LNCaP clone FGC (cell line): Measurements from ENCODE around the gene NKAIN2.

Experiments
- DNase-seq: peaks from one replicate; pipeline ENCODE4 v3.0.0-alpha.2; 2011; ENCODE audit warnings: low read depth
- H3K4me3 ChIP-seq: 2 replicates; pipeline ENCODE4 v1.5.1; 2011; ENCODE audit warnings: mild to moderate bottlenecking, low read depth, low read length, control low read depth
- TF ChIP-seq, protein P1 (sequence below): IDR thresholded peaks from 2 replicates; pipeline ENCODE4 v1.5.1; 2012; ENCODE audit warnings: mild to moderate bottlenecking; ENCODE audit not compliant: control insufficient read depth, insufficient read depth; ENCODE audit errors: extremely low read depth

NKAIN2 gene

DNA sequence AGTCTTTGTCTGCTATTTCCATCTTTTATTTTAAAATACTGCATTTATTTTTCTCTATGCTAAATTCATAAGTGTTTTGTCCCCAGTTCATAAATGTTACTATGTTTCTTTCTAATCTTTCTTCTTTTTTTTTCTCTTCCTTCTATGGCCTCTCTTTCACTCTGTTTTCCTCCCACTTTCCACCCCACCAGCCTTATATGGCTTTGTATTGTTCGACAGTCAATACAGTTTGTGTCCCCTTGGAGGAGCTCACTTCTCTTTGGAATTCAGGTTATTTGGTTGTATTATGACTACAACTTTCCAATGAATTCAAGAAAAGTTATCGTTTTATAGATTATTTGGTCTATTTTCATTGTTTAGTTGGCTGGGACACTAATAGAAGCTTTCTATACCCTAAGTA lies 393.5 kb downstream of the NKAIN2 start:
- TF ChIP-seq, protein P1, sequence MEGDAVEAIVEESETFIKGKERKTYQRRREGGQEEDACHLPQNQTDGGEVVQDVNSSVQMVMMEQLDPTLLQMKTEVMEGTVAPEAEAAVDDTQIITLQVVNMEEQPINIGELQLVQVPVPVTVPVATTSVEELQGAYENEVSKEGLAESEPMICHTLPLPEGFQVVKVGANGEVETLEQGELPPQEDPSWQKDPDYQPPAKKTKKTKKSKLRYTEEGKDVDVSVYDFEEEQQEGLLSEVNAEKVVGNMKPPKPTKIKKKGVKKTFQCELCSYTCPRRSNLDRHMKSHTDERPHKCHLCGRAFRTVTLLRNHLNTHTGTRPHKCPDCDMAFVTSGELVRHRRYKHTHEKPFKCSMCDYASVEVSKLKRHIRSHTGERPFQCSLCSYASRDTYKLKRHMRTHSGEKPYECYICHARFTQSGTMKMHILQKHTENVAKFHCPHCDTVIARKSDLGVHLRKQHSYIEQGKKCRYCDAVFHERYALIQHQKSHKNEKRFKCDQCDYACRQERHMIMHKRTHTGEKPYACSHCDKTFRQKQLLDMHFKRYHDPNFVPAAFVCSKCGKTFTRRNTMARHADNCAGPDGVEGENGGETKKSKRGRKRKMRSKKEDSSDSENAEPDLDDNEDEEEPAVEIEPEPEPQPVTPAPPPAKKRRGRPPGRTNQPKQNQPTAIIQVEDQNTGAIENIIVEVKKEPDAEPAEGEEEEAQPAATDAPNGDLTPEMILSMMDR: no peak
- no peak for DNase-seq

DNA sequence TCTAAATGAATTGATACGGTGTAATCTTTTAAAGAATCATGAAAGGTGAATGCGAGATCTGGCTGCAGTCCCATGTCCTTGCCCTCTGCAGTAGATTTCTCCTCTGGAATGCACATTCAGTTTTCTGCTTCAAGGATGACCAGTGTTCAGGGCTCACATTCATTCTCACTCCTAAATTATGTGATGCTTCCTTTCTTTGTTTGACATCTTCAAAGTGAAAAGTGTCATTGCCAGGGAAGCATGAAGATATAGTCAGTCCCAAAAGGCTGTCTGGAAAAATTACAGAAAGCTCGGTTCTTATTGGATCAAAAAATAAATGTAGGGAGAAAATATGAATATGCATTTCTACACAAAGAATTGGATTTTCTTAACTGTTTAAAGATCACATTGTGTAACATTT lies 395.6 kb downstream of the NKAIN2 start:
- TF ChIP-seq, protein P1: no peak
- no peak overlapping the region for H3K4me3 ChIP-seq
- no peak for DNase-seq

More for the DNA sequence above, 393.5 kb downstream of the NKAIN2 start:
- H3K4me3 ChIP-seq: no peak overlapping the region

GRCh38 chr6:124200661-124201060 lies 397.0 kb downstream of the NKAIN2 start:
- no peak for DNase-seq
- TF ChIP-seq, protein P1: no peak
- H3K4me3 ChIP-seq: no peak overlapping the region

GRCh38 chr6:124203101-124203811 lies 399.6 kb downstream of the NKAIN2 start:
- DNase-seq: no peak
- no peak overlapping the region for H3K4me3 ChIP-seq
- TF ChIP-seq, protein P1: no peak

DNA sequence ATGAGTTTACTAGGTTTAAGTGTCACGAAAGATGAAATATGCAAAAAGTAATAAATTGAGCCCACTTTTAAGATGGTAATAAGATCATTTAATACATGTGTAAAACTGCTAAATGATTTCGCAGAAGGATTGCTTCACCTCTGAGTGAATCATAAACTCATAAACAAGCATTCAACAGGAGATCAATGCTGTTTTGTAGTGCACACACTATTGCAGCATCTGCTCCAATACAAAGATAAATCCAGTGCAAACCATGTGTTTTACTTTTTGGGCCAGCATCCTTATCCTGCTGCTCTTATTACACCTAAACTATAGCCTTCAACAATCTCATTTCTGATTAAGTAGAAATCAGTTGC lies 400.1 kb downstream of the NKAIN2 start:
- TF ChIP-seq, protein P1: no peak
- DNase-seq: no peak
- H3K4me3 ChIP-seq: no peak overlapping the region

DNA sequence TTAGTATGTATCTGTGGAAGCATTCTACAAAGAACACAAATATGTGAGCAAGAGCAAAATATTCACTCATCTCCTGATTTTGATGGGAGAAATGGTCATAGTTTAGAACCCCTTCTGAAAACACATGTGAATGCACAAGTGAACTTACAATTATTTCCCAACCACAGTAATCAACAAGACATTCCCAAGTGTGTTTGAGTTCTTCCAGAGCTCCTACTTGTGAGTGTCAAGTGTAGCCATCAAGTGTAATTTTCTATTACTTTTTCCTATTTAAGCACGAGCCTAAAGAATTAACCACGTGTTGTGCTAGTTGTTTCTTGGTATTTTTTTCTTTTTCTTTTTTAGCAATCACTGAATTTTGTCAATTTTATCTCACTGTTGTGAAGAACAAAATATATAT lies 402.3 kb downstream of the NKAIN2 start:
- no peak overlapping the region for H3K4me3 ChIP-seq
- TF ChIP-seq, protein P1: no peak
- DNase-seq: no peak
